ENCODE results near the gene CBFA2T3.
A peak's percentile ranks its signal among the peaks of the same experiment; 100 is the strongest.

CBFA2T3 gene

GRCh38 chr16:88977018-88977811 is at the start of gene CBFA2T3:
Gene CBFA2T3 (minus strand): TSS chr16:88977207. CDS start chr16:88976807, 400 bp downstream.
- ATAC-seq (no peak), DNase-seq (no peak)
- Mint-ChIP-seq H3K4me3 (no peak within 1 kb of the TSS), H3K27me3 (peaks cover 82% of the 10 kb centered on the region), H3K4me1 (peaks cover 45% of the 10 kb centered on the region), H3K27ac (no peak within 1 kb of the TSS), H3K9me3 (peaks cover 0 to 10% of the 10 kb centered on the region in 2 donors)

DNA sequence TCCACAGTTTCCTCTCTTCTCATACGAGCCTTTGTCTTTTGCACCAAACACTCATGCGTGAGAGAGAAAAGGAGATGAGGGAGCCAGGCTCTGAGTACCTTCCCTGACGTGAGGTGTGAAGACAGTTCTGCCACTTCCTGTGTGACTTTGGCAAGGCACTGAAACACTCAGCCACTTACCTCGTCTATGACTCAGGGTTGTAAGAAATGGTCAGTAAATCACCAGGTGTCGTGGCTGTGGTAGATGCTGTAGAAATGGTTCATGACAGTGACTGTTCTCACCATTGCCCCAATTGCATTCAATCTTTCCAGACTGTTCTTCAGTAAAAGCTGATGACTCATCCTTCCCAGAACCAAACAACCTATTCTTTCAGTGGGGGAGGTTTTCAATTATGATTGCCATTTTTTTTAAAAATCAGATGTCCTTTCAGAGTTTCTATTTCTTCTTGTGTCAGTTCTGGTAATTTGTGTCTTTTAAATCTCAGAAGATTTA is 49.2 kb upstream of the CBFA2T3 start:
- H3K4me3 Mint-ChIP-seq: peak overlapping the region in 1 of 2 donors; percentile 13
- H3K27ac Mint-ChIP-seq: peak overlapping the region; percentile 75 to 90
- DNase-seq (peak; percentile 63 to 84), ATAC-seq (peak; percentile 99)
- peaks cover 30% of the 10 kb centered on the region for H3K4me1 Mint-ChIP-seq
- H3K27me3 Mint-ChIP-seq: no peaks in the 10 kb centered on the region
- H3K9me3 Mint-ChIP-seq: peaks cover 21 to 31% of the 10 kb centered on the region in 2 donors

GRCh38 chr16:89025636-89026035 is 48.6 kb upstream of the CBFA2T3 start:
- DNase-seq (no peak), ATAC-seq (no peak)
- Mint-ChIP-seq H3K27ac (peak overlapping the region in 1 of 2 donors; percentile 75), H3K4me3 (no peak overlapping the region), H3K27me3 (no peaks in the 10 kb centered on the region), H3K9me3 (peaks cover 17 to 26% of the 10 kb centered on the region in 2 donors), H3K4me1 (peaks cover 32% of the 10 kb centered on the region)

DNA sequence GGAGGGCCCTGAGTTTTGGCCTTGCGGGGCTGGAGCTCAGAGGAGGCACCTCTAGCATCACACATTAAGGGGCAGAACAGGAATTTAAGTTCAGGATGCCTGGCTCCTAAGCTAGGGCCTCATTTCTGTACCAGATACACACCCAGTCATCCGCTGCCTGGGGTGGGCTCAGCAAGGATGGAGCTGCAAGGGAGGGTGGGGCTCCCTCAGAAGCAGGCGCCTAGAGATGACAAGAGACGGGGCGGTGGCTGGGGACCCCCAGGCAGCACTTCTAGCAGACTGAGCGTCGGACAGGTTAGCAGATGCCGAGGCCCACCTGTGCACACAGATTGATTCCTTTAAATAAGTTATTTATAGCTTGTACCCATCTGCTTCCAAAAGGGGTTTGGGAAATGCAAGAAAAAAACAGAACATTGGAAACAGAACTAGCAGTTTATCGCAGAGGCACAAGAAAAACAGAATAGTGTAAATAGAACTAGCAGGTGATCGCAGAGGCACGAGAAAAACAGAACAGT is 47.6 kb upstream of the CBFA2T3 start:
- Mint-ChIP-seq H3K4me3 (no peak overlapping the region), H3K9me3 (peaks cover 17 to 26% of the 10 kb centered on the region in 2 donors), H3K27me3 (no peaks in the 10 kb centered on the region), H3K4me1 (peaks cover 42% of the 10 kb centered on the region), H3K27ac (peak overlapping the region in 1 of 2 donors; percentile 2)
- ATAC-seq (no peak), DNase-seq (no peak)

DNA sequence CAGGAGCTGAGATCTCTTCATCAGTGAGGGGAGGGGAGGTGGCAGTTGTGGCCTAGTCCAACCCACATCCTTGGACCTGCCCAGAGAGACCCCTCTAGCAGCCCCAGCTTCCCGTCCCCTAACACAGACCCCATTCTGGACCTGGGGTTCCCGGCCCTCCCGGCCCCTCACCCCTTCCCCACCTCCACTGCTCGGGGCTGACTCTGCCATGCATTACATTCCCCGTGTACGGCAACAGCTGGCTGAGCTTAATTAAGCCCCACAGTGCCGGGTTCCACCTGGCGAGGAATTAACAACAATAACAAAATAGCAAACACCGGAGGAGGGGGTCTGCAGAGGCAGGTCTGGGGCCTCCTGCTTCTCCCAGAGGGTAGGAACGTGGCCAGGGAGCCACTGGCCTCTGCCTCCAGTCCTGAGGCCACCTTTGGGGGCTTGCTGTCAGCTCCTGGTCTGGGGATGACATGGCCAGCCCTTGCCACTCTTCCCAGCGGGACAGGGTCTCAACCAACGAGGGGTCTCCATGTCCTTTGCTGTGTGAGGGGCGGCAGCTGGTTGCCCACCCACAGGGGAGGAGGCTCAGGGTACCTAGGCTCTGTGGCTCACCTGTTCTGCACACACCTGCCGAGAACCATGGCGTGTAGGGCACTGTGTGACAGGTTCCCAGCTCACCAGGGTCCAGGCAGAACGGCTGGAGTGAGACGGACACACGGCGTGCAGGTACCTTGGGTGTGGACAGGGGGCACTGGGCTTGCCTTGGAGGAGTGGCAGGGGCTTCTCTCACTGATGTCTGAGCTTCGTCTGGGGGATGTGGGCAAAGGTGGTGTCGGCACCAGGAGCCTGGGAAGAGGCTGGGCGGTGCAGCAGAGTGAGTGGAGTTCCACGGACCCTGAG is 46.9 kb upstream of the CBFA2T3 start:
- H3K27me3 Mint-ChIP-seq: no peaks in the 10 kb centered on the region
- no peak overlapping the region for H3K4me3 Mint-ChIP-seq
- ATAC-seq (no peak), DNase-seq (no peak)
- H3K4me1 Mint-ChIP-seq: peaks cover 46% of the 10 kb centered on the region
- no peak overlapping the region for H3K27ac Mint-ChIP-seq
- H3K9me3 Mint-ChIP-seq: peaks cover 17 to 26% of the 10 kb centered on the region in 2 donors

- H3K27ac Mint-ChIP-seq: no peak overlapping the region
- DNase-seq (no peak), ATAC-seq (no peak)
- H3K9me3 Mint-ChIP-seq: peaks cover 17 to 26% of the 10 kb centered on the region in 2 donors
- no peak overlapping the region for H3K4me3 Mint-ChIP-seq
- peaks cover 46% of the 10 kb centered on the region for H3K4me1 Mint-ChIP-seq
- H3K27me3 Mint-ChIP-seq: no peaks in the 10 kb centered on the region
Observed at GRCh38 chr16:89023151-89023551, 46.1 kb upstream of the CBFA2T3 start.

GRCh38 chr16:89022051-89022836 is 45.2 kb upstream of the CBFA2T3 start:
- ATAC-seq (no peak), DNase-seq (no peak)
- H3K27ac Mint-ChIP-seq: no peak overlapping the region
- no peak overlapping the region for H3K4me3 Mint-ChIP-seq
- no peaks in the 10 kb centered on the region for H3K27me3 Mint-ChIP-seq
- peaks cover 11 to 19% of the 10 kb centered on the region in 2 donors for H3K9me3 Mint-ChIP-seq
- H3K4me1 Mint-ChIP-seq: peaks cover 46% of the 10 kb centered on the region

- H3K4me1 Mint-ChIP-seq: peaks cover 36% of the 10 kb centered on the region
- no peak overlapping the region for H3K27ac Mint-ChIP-seq
- no peaks in the 10 kb centered on the region for H3K27me3 Mint-ChIP-seq
- DNase-seq: no peak
- no peak for ATAC-seq
- no peak overlapping the region for H3K4me3 Mint-ChIP-seq
- peaks cover 0 to 7% of the 10 kb centered on the region in 2 donors for H3K9me3 Mint-ChIP-seq
Observed at GRCh38 chr16:89020925-89021595, 44.1 kb upstream of the CBFA2T3 start.

GRCh38 chr16:89020068-89020924 is 43.3 kb upstream of the CBFA2T3 start:
- Mint-ChIP-seq H3K4me1 (peaks cover 29% of the 10 kb centered on the region), H3K4me3 (no peak overlapping the region), H3K27me3 (no peaks in the 10 kb centered on the region), H3K9me3 (peaks cover 0 to 6% of the 10 kb centered on the region in 2 donors), H3K27ac (peak overlapping the region in 1 of 2 donors; percentile 72)
- ATAC-seq (peak; percentile 98), DNase-seq (peak; percentile 34 to 66)

DNA sequence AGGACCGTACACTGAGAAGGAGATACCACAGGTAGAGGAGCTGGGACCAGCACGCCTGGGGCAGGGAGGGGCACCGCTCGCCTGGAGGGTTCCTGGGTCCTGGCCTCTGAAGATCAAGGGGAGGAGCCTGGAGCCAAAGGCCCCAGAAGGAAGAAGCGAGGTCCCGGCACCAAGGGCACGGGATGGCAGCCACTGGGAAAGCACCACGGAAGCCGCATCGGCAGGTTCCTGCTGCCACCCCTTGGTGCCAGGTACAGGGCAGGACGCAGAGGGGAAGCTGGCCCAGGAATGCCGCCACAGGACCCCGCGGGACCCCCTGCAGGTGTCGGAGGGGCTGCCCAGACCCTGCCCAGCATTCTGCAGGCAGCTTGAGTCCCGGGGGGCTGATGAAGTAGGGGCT is 42.5 kb upstream of the CBFA2T3 start:
- Mint-ChIP-seq H3K27me3 (no peaks in the 10 kb centered on the region), H3K4me1 (peaks cover 22% of the 10 kb centered on the region), H3K27ac (no peak overlapping the region), H3K4me3 (no peak overlapping the region), H3K9me3 (no peaks in the 10 kb centered on the region)
- ATAC-seq (no peak), DNase-seq (no peak)

DNA sequence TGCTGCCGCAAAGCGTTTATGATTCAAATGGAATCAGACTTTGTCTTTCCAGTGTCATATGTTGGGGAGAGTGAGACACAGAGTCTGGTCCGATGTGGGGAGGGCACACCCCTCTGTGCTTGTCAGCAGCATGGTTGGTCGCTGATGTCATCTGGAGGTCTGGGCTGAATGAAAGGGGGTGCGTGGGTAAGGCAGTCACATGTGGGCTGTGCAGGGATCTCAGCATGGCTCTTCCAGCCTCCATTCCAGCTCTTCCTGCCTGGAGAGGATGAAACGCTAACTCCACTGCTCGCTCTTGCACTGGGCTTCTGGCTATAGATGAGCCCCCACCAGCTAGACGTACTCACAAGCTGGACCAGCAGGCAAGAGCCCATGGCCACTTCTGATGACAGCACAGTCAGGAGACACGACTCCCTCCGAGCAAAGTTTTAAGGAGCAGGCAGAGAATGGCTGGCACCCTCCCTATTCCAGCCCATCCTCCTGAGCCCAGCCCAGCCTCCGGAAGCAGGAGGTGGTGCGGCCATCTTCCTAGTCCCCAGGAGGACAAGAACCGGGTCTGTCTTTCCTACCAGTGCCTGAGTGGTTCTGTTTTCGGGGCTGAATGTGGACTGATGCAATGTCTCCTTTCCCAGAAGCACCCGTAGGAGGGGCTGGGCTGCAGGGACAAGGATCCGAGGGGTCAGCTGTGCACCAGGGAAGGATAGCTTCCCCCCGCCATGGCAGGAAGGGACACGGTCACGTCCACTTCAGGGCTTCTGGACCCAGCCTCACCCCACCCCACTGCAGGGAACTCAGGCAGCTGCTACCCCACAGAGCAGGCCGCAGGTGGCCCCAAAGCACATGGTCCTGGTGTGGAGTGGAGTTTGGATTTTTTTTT is 41.5 kb upstream of the CBFA2T3 start:
- no peak overlapping the region for H3K27ac Mint-ChIP-seq
- DNase-seq: no peak
- ATAC-seq: no peak
- peaks cover 9% of the 10 kb centered on the region for H3K27me3 Mint-ChIP-seq
- H3K4me1 Mint-ChIP-seq: peaks cover 16% of the 10 kb centered on the region
- no peak overlapping the region for H3K4me3 Mint-ChIP-seq
- no peaks in the 10 kb centered on the region for H3K9me3 Mint-ChIP-seq

GRCh38 chr16:89017543-89018281 is 40.7 kb upstream of the CBFA2T3 start:
- ATAC-seq (no peak), DNase-seq (no peak)
- Mint-ChIP-seq H3K27ac (no peak overlapping the region), H3K27me3 (peaks cover 17% of the 10 kb centered on the region), H3K4me1 (peaks cover 22% of the 10 kb centered on the region), H3K9me3 (no peaks in the 10 kb centered on the region), H3K4me3 (no peak overlapping the region)
